ENCODE data around the gene NDUFA8.

The NDUFA8 gene

DNA sequence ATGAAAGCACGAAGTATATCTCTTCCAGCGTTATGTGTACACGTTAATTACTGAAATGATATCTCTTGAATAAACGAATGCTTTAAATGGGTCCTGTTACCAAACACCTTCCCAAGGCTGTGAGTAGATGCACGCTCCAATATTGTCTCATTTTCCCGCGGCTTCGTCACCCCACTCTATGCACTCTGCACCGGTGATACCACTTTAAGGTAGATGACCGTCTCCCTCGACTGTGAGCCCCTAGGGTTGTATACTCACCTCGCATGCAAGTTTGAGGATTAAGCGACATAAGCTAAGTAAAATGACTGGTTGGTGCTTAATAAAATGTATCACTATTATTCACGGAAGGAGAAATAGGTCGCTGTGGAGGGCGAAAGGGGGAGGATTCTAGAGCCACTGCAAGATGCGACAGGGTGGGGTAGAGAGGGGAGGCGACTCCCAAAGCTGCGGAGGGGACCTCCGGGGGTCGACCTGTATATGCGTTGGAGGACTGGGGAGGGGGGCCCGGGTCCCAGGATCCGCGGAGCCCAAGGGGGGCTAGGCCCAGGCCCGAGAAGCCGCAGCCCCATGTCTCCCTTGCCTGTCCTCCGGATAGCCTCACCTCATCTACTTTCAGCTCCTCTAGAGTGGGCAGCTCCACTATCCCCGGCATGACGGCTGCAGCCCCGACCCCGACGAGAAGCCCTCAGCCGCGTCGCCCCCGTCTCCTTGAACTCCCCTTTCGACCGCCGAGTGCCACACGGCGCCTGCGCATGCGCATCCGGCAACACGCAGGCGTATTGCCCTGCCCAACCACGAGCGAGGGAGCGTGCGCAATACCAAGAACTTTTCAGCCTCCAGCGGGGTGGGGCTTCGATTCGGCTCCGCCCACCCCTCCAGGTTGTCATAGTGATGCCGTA is at the start of gene NDUFA8, which contains the start of gene MORN5:
Gene NDUFA8 (minus strand): TSS at position 754 of the 899 bp plus-strand sequence. CDS start 102 bp downstream, at position 652.
Gene MORN5 (plus strand): TSS at position 883 of the 899 bp plus-strand sequence. CDS start 65 bp downstream, outside the sequence.
- DNase-seq (ENCODE audit: low read depth in 2 of 2, low spot score in 1 of 2) = peak; percentile 86 to 90

DNA sequence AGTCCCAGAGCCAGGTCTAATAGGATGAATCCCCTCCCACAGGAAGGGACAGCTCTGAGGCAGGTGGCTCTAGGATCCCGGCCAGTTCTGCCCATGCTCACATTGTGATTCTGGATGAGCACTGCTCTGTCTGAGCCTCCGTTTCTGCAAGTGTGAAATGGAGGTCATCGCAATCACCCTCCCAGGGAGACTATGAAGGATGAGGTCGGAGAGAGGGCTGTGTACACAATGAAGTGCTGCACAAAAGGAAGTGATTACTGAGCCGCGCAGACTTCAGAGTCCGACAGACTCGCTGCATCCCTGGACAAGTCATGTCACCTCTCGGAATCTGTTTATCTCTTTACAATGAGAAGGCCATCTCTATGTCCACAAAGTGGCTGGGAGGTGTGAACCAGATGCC is 47.5 kb upstream of the NDUFA8 start:
- DNase-seq (ENCODE audit: low read depth in 2 of 2, low spot score in 1 of 2) = no peak

DNA sequence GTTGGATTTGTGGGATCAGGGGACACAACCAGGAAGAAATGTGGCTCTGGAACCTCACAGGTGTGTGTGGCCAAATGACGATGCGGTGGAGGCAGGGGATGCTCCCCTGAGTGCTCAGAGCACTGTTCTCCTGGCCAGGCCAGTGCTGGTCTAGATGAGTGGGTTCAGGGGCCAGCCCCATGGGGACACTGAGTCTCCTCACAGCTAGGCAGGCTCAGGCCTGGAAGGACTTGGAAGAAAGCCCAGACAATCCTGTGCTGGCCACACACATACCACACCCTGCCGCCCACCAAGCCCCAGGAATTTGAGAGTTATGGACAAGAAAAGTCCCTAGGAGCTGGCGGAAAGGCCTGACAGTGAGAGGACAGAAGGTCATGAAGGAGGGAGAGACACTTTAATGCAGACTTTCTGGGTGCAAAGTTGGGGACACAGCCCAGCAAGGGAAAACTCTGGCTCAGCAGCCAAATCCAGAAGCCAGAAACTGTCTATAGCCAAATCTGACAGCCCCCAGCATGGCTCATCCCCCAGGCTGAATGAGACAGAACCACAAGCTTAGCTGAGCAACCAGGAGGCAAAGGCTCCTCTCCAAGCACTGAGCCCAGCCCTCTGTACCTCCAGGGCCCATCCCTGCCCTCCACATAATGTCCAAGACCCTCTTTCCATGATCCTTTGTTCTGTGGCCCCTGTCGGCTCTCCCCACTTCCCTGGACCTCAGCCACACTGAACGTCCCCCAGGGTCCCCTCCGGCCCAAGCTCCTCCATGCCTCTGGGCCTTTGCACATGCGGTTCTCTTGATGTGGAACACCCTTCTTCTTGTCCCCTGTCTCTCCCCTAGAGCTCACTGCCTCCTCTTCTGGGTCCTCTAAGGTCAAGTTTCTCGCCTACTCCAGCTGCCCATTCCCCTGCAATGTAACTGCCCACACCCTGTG is 46.8 kb upstream of the NDUFA8 start:
- no peak for DNase-seq (ENCODE audit: low read depth in 2 of 2, low spot score in 1 of 2)

DNA sequence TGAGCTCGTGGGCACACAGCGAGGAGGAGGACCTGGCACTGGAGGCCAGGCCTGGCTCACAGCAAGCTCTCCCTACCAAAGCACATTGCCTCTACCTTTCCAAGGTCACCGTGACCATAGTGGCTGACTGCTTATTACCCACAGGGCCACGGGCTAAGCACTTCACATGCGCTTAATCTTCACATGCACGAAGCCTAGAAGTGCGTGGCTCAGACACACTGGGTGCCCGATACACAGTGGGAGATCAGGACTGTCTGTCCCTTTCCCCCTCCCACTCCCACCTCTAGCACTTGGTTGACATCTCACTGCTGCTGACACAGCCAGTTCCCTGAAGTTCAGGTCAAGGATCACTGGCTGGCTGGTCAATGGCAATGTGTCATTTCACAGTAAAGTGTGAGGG is 45.6 kb upstream of the NDUFA8 start:
- no peak for DNase-seq (ENCODE audit: low read depth in 2 of 2, low spot score in 1 of 2)

DNA sequence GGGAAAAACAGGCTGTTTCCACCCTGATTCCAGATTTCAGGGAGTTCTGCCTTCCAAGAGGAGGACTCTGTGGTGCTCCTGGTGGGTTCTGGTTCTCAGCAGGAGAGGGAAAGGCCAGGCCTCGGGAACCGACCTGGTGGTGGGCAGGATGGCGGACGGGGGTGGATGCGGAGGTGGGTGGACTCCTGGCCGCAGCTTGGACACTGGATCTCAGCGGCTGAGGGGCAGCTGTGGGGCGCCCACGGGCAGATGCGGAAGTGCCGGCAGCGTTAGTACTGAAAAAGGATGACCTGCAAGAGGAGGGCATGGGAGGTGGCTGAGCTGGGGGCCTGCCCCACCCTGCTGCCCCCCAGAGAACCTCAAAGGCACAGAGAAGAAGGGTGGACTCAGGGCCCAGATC is 44.9 kb upstream of the NDUFA8 start:
- DNase-seq (ENCODE audit: low read depth in 2 of 2, low spot score in 1 of 2) = no peak

DNA sequence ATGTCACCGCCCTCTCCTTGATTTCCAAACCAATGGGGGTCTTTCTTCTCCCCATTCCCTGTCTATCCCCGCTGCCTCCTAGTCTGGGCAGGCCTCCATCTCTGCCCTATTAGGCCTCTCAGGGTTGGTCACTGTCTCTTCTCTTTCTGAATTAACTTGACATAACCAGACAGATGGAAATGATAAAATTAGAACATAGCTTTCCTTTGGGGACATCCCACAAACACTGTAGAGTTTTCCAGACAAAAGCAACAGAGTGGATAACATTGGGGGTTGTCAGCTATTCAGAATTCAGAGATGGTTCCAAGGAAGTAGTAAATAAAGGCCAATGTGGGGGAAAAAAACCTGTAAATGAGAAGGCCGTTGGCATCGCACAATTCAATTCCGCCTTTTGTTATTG is 44.5 kb upstream of the NDUFA8 start:
- DNase-seq (ENCODE audit: low read depth in 2 of 2, low spot score in 1 of 2) = no peak

DNA sequence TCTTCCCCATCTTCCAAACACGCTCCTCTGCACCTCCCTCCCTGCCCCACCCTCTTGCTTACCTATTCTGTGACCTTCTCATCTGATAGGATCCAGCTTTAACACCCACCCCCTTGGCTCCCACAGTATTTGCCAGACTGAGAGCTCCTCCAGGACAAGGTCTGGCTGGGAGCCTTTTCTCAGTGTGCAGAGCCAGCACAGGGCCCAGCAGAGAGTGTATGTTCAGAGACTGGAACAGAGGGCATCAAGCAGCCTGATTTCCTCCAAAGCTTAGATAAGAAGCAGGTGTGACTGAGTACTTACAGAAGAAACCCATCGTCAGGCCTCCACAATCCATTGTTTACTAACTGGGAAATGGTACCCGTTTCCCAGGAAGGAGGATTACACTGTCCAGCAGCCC is 42.5 kb upstream of the NDUFA8 start:
- no peak for DNase-seq (ENCODE audit: low read depth in 2 of 2, low spot score in 1 of 2)

DNA sequence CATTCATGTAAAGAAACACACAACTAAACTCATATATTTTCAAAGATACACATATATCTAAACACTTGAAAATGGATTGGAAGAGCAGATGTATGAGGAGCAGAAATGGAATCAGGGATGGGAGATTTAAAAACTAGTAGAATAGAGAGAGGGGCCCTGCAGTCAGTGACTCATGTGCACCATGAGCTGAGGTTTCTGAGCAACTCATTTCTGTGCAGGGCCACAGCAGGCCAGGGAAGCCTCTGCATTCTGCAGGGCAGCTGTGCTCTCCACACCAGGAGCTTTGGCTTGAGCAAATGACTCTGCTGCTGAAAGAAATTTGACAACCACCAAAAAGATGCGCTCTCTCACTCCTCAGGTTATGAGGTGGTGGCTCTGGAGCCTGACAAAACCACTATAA is 42.1 kb upstream of the NDUFA8 start:
- DNase-seq (ENCODE audit: low read depth in 2 of 2, low spot score in 1 of 2) = no peak

DNA sequence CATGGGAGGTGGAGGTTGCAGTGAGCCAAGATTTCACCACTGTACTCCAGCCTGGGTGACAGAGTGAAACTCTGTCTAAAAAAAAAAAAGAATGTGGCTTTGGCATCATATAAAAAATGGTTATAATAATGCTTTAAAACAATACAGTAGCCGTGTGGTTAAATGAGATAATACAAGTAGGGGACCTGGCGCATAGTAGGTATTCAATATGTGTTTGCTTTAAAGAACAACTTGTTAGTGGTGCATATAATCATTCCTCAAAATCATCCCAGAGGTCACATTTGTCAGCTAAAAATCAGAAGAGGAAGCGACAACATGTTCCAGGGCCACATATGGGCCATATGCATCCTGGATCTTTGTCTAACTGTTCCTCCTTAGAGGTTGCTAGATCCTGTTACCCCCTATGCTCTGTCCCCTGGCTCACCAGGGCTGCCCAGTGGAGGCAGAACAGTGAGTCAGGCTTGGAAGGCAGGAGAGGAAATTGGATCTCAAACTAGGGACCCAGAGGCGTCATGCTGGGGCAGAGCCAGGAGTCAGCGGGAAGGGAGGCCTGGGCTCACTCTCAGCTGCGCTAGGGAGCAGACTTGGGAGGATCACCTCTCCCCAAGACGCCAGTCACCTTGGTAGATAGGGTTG is 41.5 kb upstream of the NDUFA8 start:
- DNase-seq (ENCODE audit: low read depth in 2 of 2, low spot score in 1 of 2) = no peak

DNA sequence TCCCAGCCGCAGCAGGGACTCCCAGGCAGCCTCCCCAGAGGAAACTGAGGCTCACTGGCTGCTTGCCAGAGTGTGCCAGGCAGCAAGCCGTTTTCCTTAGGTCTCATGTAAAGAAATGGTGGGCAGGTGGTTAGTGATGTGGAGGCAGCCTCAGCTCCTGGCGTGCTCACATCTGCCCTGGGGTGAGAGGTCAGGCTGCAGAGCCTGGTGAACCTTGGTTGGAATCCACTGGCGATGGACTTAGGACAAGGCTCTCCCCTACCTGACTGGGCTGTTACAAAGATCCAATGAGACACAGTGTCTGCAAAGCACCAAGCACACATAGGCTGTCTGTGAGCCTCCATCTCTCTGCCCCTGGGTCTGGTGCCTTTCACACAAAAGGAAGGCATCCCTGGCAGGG is 38.3 kb upstream of the NDUFA8 start:
- DNase-seq (ENCODE audit: low read depth in 2 of 2, low spot score in 1 of 2) = no peak

DNA sequence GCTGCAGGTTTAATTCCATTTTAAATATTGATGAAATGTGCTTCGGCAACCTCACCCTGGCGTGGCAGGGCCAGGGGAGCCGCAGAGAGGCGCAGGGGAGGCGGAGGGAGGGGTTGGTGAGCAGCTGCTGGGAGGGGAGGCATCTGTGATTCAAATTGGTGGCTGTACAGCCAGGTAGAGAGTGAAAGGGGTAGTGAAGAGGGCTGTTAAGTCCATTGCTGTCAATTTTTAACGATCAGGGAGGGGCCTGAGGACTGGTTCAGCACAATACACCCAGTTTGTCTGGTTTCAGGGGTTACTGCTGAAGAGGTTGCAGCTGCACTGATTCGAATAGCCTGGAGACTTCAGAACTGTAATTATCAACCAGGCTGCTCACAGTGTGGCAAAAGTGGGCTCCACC is 37.8 kb upstream of the NDUFA8 start:
- DNase-seq (ENCODE audit: low read depth in 2 of 2, low spot score in 1 of 2) = no peak

DNA sequence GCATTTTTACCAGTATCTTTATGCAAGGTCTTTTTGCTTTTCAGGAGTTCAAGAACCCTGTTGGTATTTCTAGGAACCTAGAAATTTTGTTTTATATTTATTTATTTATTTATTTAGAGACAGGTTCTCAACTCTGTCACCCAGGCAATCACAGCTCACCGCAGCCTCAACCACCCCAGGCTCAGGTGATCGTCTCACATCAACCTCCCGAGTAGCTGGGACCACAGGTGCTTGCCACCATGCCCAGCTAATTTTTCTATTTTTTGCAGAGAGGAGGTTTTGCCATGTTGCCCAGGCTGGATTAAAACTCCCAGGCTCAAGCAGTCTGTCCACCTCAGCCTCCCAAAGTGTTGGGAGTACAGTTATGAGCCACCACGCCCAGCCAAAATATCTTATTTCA is 36.3 kb upstream of the NDUFA8 start:
- no peak for DNase-seq (ENCODE audit: low read depth in 2 of 2, low spot score in 1 of 2)

DNA sequence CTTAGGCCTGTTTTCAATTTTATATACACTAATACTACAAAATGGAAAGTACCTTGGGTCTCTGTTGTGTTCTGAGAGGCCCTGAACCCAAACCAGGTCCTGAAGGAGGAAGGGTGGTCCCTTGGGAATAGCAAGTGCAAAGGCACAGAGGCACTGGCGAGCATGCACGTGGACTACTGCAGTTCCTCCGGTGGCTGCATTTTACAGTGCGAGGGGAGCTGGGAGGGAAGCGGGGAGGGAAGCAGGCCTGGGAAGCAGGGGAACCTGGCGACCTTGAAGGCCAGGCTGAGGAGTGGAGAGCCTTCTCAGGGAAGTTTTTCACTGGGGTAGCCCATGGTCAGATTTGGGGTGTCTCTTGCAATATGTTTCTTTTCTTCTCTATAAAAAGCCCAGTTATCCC is 34.1 kb upstream of the NDUFA8 start:
- DNase-seq (ENCODE audit: low read depth in 2 of 2, low spot score in 1 of 2) = no peak

DNA sequence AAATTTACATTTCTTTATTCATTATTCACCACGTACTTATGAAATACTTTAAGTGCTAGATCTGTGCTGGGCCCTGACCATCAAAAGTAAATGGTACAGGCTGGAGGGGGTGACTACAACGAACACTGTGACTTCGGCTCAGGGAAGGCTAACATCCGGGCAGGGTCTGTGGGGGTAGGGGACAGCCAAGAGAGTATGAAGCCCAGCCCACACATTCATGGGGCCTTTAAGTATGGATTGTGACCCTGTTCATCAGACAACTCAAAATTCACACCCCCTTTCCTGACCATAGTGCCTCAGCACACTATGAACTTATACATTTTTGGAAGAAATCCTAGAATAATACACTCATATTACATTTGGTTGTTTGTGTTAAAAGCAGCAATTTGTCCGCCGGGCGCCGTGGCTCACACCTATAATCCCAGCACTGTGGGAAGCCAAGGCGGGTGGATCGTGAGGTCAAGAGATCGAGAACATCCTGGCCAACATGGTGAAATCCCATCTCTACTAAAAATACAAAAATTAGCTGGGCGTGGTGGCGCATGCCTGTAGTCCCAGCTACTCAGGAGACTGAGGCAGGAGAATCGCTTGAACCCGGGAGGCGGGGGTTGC is 33.4 kb upstream of the NDUFA8 start:
- DNase-seq (ENCODE audit: low read depth in 2 of 2, low spot score in 1 of 2) = no peak

DNA sequence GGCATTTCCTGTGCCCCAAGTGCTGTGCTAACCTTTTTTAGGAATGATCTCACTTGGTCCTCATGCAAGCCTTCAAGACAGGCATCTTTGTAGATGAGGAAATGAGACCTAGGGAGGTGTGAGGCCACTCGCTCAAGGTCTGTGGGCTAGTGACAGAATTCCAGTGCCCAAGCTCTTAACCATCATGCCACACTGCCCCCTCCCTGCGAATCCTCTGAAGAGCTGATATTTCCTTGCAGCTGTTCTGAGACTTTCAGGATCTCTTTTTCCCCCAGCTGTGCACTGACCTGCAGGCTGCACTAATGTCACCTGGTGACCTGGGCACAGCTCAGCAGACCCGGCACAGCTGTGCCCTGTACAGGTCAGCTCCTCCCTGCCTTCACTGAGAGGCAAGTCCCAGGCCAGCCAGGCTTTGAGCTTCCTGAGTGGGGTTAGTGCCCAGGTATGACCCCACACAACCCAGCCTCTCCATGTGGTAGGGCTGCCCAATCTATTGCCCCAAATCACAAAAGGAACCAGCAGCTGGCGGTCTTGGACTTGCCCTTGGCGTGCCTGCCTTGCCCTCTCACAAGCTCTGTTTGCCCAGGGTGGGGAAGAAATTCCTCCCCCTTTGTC is 32.8 kb upstream of the NDUFA8 start:
- no peak for DNase-seq (ENCODE audit: low read depth in 2 of 2, low spot score in 1 of 2)

DNA sequence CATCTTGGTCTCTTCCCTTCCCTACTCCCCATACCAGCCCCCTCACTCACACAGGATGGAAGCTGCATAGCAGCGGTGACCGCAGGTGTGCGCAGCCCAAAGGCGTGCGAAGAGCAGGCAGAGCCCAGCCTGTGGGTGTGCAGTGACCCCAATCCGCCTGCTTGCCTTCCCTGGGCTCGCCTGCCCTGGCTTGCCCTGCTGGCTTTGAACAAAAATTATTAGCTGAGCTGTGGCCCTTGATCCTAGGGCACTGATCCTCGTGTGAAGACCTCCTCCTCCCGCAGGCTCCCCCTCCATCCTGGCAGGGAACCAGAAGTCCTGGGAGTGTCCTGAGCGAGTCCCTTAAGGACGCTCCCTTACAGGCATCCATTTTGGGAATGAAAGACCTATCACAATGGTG is 32.0 kb upstream of the NDUFA8 start:
- no peak for DNase-seq (ENCODE audit: low read depth in 2 of 2, low spot score in 1 of 2)

DNA sequence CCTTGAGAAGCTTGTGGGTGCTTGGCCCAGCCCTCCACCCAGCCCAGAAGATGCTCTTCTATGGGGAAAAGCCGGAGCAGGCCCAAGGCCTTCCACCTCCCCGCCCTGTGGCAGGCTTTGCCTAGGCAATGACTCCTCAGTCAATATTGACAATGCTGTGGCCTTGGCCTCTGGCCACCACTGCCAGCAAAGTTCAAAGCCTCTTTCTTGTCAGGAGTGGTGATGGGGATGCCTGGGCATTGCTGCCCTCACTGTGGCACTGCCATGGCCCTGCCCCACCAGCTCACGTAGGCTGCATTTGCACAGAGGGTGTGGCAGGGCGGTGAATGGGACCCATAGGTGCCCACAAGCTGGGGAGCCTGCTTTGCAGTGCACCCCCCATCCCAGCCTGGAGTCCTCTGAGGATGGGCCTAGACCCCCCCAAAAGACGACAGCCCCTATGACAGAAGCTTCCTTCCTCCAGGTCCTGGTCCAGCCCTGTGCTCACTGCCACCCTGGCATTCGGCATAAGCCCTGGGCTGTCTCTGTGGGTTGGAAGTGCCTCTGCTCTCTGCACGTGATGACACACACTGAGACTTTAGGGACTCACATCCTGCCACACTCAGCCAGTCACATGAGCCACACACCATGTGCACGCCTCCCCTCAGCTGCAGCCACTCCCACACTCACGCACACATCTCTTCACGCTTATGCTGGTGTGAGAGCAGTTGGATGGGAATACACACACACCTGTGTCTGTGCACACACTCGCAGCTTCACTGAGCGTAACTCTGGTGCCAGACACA is 31.2 kb upstream of the NDUFA8 start:
- DNase-seq (ENCODE audit: low read depth in 2 of 2, low spot score in 1 of 2) = no peak

DNA sequence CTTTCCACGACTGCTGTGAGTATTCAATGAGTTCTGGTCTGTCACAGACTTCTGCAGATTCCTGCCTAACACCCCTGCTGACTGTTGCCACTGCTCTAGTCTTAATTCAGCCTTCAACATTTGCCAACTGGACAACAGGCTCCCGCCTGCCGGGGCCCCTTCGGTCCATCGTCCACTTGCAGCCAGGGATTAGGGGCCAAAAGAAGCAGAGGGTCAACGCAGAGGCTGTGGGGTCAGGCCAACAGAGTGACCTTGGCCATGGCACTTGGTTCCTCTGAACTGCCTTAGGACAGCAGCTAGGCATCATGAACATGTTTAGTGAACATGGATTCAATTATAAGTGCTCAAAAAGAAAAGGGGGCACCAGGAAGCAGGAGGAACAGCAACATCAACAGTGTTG is 28.8 kb upstream of the NDUFA8 start:
- no peak for DNase-seq (ENCODE audit: low read depth in 2 of 2, low spot score in 1 of 2)

DNA sequence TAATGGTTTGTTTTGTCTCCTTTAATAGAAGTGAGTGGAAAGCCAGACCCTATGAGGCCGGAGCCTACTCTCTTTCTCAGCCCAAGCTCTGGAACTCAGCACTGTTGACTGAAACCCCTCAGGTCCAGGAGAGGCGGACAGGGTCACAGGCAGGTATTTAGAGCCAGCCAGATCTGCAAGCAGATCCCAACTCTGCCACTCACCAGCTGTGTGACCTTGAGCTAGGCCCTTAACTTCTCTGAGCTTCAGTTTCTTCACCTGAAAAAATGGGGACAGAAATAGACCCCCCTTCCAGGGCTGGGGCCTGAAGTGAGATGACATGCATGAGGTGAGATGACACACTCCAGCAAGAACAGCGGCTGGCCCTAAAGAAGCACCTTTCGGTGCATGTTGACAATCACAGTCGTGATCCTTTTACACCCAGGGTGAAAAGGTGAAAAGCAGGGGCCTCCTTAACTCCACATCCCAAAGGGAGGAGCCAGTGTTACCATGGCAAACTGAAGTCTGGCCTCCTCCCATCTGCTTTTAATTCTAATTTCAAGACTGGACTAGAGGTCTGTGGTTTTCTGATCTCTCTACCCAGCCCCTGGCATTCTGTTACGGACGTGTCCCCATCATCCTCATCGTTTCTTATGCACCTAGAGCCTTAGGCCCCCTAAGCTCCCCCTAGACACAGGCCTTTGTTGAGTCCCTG is 27.3 kb upstream of the NDUFA8 start:
- no peak for DNase-seq (ENCODE audit: low read depth in 2 of 2, low spot score in 1 of 2)
